ENCODE data around the gene ROBO1. TPM values are rescaled to one million over a fixed set of nuclear protein-coding genes. Genes with fewer than 3 reads are reported as not detected.
A peak's percentile ranks its signal among the peaks of the same experiment; 100 is the strongest.

The ROBO1 gene
- total RNA-seq, 1 donor from 2014 or later: 78.0 TPM

DNA sequence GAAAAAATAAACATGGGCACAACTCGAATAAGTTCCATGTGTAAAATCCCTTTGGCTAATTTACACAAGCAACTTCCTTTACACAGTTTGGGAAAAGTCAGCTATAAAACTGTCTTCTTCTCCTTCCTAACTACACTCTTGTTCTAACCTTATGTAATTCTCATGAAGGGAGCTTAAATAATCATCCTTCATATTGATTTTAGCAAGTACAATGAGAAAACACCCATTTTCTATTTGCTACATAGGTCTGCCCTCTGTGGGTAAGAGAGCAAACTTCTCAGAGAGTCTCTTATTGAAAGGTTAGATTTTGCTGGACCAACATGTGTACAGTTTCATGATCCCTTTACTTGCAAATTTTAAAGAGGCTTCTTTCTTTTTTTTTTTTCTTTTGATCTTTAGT, 398.5 kb downstream of the ROBO1 start:
- Mint-ChIP-seq H3K4me3 (ENCODE audit: low read depth) (no peak overlapping the region), H3K4me1 (ENCODE audit: low read depth) (peaks cover 11% of the 10 kb centered on the region), H3K36me3 (ENCODE audit: insufficient read depth) (peaks cover 1% of the 10 kb centered on the region), H3K27ac (no peak overlapping the region), H3K27me3 (no peaks in the 10 kb centered on the region), H3K9me3 (ENCODE audit: low read depth) (peaks cover 11% of the 10 kb centered on the region)
- peak; percentile 53 for TF ChIP-seq CTCF (IDR thresholded peaks at IDR 0.05; ENCODE audit: unreplicated experiment)
- DNase-seq (ENCODE audit: low spot score, unreplicated experiment): no peak

GRCh38 chr3:79368403-79368802, 399.4 kb downstream of the ROBO1 start:
- TF ChIP-seq CTCF (IDR thresholded peaks at IDR 0.05; ENCODE audit: unreplicated experiment): no peak
- no peak for DNase-seq (ENCODE audit: low spot score, unreplicated experiment)
- no peak overlapping the region for H3K4me3 Mint-ChIP-seq (ENCODE audit: low read depth)
- peaks cover 11% of the 10 kb centered on the region for H3K4me1 Mint-ChIP-seq (ENCODE audit: low read depth)
- no peaks in the 10 kb centered on the region for H3K27me3 Mint-ChIP-seq
- peaks cover 11% of the 10 kb centered on the region for H3K9me3 Mint-ChIP-seq (ENCODE audit: low read depth)
- H3K36me3 Mint-ChIP-seq (ENCODE audit: insufficient read depth): peaks cover 1% of the 10 kb centered on the region
- peak overlapping the region; percentile 8 for H3K27ac Mint-ChIP-seq

DNA sequence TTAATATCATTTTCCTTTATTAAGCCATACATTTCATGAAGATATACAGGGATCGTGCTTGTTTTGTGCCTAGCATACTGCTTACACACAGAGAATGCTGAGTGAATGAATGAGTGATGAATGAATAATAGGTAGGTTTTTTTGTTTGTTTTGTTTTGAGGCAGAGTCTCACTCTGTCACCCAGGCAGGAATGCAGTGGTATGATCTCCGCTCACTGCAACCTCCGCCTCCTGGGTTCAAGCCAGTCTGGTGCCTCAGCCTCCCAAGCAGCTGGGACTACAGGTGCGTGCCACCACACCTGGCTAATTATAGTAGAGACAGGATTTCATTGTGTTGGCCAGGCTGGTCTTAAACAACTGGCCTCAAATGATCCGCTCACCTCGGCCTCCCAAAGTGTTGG, 400.0 kb downstream of the ROBO1 start:
- no peak for DNase-seq (ENCODE audit: low spot score, unreplicated experiment)
- Mint-ChIP-seq H3K4me3 (ENCODE audit: low read depth) (no peak overlapping the region), H3K9me3 (ENCODE audit: low read depth) (peaks cover 11% of the 10 kb centered on the region)

GRCh38 chr3:79367066-79367465, 400.7 kb downstream of the ROBO1 start:
- no peak for DNase-seq (ENCODE audit: low spot score, unreplicated experiment)
- TF ChIP-seq CTCF (IDR thresholded peaks at IDR 0.05; ENCODE audit: unreplicated experiment): no peak
- Mint-ChIP-seq H3K9me3 (ENCODE audit: low read depth) (peaks cover 7% of the 10 kb centered on the region), H3K4me1 (ENCODE audit: low read depth) (peaks cover 11% of the 10 kb centered on the region), H3K27me3 (peaks cover 8% of the 10 kb centered on the region), H3K27ac (no peak overlapping the region), H3K4me3 (ENCODE audit: low read depth) (no peak overlapping the region), H3K36me3 (ENCODE audit: insufficient read depth) (no peaks in the 10 kb centered on the region)

More for the DNA sequence above, 400.0 kb downstream of the ROBO1 start:
- no peak for TF ChIP-seq CTCF (IDR thresholded peaks at IDR 0.05; ENCODE audit: unreplicated experiment)
- H3K27ac Mint-ChIP-seq: peak overlapping the region; percentile 8
- H3K4me1 Mint-ChIP-seq (ENCODE audit: low read depth): peaks cover 11% of the 10 kb centered on the region
- H3K36me3 Mint-ChIP-seq (ENCODE audit: insufficient read depth): peaks cover 1% of the 10 kb centered on the region
- H3K27me3 Mint-ChIP-seq: peaks cover 3% of the 10 kb centered on the region

DNA sequence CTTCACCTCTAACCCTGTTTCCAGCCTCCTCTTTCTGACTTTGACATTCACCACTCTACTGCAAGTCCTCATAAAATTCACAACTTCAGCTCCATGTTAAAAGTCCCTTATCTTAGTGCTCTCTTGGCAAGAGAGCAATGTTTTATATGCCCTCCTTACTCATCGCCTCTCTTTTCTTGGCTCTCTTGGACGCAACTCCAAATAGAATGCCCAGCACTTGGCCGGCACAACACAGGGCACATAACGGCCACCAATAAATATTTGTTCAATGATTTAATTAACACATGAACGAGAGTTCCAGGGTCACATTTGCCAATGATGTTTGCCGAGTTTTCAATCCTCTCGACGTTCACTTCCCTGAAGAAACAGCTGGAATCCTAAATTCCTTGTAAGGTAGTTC, 401.4 kb downstream of the ROBO1 start:
- Mint-ChIP-seq H3K27ac (no peak overlapping the region), H3K9me3 (ENCODE audit: low read depth) (peaks cover 6% of the 10 kb centered on the region), H3K36me3 (ENCODE audit: insufficient read depth) (no peaks in the 10 kb centered on the region), H3K27me3 (peaks cover 10% of the 10 kb centered on the region), H3K4me1 (ENCODE audit: low read depth) (peaks cover 11% of the 10 kb centered on the region), H3K4me3 (ENCODE audit: low read depth) (no peak overlapping the region)
- TF ChIP-seq CTCF (IDR thresholded peaks at IDR 0.05; ENCODE audit: unreplicated experiment): no peak
- DNase-seq (ENCODE audit: low spot score, unreplicated experiment): no peak
